ENCODE measurements around the gene ANKRD55. TPM values are rescaled to one million over a fixed set of nuclear protein-coding genes. Genes with fewer than 3 reads are reported as not detected.
"Not testable (repeated sequence)": the region's sequence is repeated elsewhere in the genome, so short reads cannot be mapped to it uniquely, and the experiment has no call there.

Gene ANKRD55
- total RNA-seq, 1 donor = not detected

DNA sequence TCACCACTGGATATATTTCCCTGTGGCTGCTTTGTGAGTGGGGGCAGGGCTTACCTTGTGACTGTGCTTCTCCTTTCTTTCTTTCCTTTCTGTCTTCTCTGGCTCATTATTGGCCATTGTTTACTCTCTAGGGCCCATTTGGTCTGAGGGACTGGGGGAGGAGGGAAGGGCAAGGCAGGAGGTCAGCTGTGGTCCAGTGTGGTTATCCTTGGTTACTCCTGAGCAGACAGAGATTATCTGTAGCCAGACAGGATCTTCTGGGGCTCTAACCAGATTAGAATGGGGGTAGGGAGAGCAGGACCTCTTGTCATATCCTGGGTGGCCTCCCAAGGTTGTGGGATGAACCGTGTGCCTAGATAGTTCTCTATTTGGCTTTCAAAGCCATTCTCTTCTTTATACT is 71.2 kb downstream of the ANKRD55 start:
- TF ChIP-seq, protein P1, sequence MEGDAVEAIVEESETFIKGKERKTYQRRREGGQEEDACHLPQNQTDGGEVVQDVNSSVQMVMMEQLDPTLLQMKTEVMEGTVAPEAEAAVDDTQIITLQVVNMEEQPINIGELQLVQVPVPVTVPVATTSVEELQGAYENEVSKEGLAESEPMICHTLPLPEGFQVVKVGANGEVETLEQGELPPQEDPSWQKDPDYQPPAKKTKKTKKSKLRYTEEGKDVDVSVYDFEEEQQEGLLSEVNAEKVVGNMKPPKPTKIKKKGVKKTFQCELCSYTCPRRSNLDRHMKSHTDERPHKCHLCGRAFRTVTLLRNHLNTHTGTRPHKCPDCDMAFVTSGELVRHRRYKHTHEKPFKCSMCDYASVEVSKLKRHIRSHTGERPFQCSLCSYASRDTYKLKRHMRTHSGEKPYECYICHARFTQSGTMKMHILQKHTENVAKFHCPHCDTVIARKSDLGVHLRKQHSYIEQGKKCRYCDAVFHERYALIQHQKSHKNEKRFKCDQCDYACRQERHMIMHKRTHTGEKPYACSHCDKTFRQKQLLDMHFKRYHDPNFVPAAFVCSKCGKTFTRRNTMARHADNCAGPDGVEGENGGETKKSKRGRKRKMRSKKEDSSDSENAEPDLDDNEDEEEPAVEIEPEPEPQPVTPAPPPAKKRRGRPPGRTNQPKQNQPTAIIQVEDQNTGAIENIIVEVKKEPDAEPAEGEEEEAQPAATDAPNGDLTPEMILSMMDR (IDR thresholded peaks at IDR 0.05; ENCODE audit: insufficient read depth, low read length) = no peak
- H3K4me3 ChIP-seq (ENCODE audit: low read depth, low read length) = no peak overlapping the region
- no peak for DNase-seq (ENCODE audit: low read depth)

GRCh38 chr5:56161439-56161823 is 71.7 kb downstream of the ANKRD55 start:
- TF ChIP-seq, protein P1 (IDR thresholded peaks at IDR 0.05; ENCODE audit: insufficient read depth, low read length) = no peak
- H3K4me3 ChIP-seq (ENCODE audit: low read depth, low read length) = no peak overlapping the region
- DNase-seq (ENCODE audit: low read depth) = no peak

- DNase-seq (ENCODE audit: low read depth) = no peak
- H3K4me3 ChIP-seq (ENCODE audit: low read depth, low read length) = no peak overlapping the region
- TF ChIP-seq, protein P1 (IDR thresholded peaks at IDR 0.05; ENCODE audit: insufficient read depth, low read length) = no peak
These were observed 72.2 kb downstream of the ANKRD55 start for GRCh38 chr5:56160723-56161438.

DNA sequence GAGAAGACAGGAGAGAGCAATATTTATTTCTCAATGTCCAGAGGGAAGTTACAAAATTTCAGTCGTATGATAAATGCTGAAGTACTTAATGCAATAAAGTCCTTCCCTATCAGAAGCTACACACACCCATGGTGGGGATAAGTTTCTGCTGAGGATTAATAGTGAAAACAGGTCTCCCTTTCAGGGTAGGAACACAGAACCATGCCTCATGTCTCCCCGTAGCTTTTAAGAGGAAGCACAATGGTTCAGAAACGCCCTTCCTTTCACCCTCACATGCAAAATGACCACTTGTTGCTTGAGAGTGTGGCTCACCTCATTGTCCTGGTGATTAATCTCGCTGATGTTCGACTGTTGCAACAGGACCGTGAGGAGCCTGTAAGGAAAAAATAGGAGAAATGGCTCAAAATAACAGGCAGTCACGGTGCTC is 73.6 kb downstream of the ANKRD55 start:
- no peak overlapping the region for H3K4me3 ChIP-seq (ENCODE audit: low read depth, low read length)
- no peak for DNase-seq (ENCODE audit: low read depth)
- TF ChIP-seq, protein P1 (IDR thresholded peaks at IDR 0.05; ENCODE audit: insufficient read depth, low read length) = no peak

- DNase-seq (ENCODE audit: low read depth) = no peak
- H3K4me3 ChIP-seq (ENCODE audit: low read depth, low read length) = no peak overlapping the region
- TF ChIP-seq, protein P1 (IDR thresholded peaks at IDR 0.05; ENCODE audit: insufficient read depth, low read length) = no peak
These were observed 74.7 kb downstream of the ANKRD55 start for GRCh38 chr5:56158331-56158960.

- DNase-seq (ENCODE audit: low read depth); H3K4me3 ChIP-seq (ENCODE audit: low read depth, low read length): not testable (repeated sequence)
These were observed 75.9 kb downstream of the ANKRD55 start for GRCh38 chr5:56157191-56157621.

GRCh38 chr5:56156585-56157190 is 76.4 kb downstream of the ANKRD55 start:
- not testable (repeated sequence) for DNase-seq (ENCODE audit: low read depth); H3K4me3 ChIP-seq (ENCODE audit: low read depth, low read length)

Measured in fibroblast of the aortic adventitia (primary cell).